ENCODE data around the gene TIMM23.

Gene TIMM23

DNA sequence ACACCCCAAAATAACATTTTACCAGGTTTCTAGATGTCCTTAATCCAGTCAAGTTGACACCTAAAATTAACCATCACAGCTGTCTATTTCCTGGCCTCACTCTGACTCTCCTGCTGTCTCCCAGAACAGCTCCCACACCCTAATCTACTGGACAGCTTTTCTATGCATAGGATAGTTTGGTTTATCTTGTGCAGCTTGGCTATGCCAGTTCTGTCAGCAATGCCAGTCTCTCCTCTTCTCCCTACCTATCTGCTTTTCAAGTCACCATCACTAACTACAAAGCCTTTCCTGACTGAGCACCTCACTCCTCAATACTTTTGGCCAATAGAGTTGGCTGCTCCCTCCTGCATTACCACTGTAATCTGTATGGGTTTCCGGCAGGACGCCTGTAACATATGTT, 53.1 kb downstream of the TIMM23 start:
- Histone ChIP-seq H3K4me1 (ENCODE audit: control insufficient read depth in 1 of 2, insufficient read depth in 1 of 2, low read depth in 1 of 2, low read length in 1 of 2) (peaks cover 85 to 88% of the 10 kb centered on the region in 2 experiments), H3K27me3 (no peaks in the 10 kb centered on the region), H3K9me3 (no peaks in the 10 kb centered on the region), H3K36me3 (peaks cover 13% of the 10 kb centered on the region), H3K27ac (peak overlapping the region; percentile 94), H3K4me3 (ENCODE audit: low read depth in 1 of 2, low read length in 1 of 2) (no peak overlapping the region)
- TF ChIP-seq CTCF (IDR thresholded peaks at IDR 0.05), result no peak

- Histone ChIP-seq H3K36me3 (peaks cover 13% of the 10 kb centered on the region), H3K27me3 (no peaks in the 10 kb centered on the region), H3K4me1 (ENCODE audit: control insufficient read depth in 1 of 2, insufficient read depth in 1 of 2, low read depth in 1 of 2, low read length in 1 of 2) (peaks cover 86 to 87% of the 10 kb centered on the region in 2 experiments), H3K27ac (peak overlapping the region; percentile 94), H3K4me3 (ENCODE audit: low read depth in 1 of 2, low read length in 1 of 2) (no peak overlapping the region), H3K9me3 (no peaks in the 10 kb centered on the region)
- no peak for TF ChIP-seq CTCF (IDR thresholded peaks at IDR 0.05)
Observed at GRCh38 chr10:46026106-46026505, 53.8 kb downstream of the TIMM23 start.

- Histone ChIP-seq H3K9me3 (no peaks in the 10 kb centered on the region), H3K4me3 (ENCODE audit: low read depth in 1 of 2, low read length in 1 of 2) (peak overlapping the region; percentile 92 to 96), H3K36me3 (peaks cover 13% of the 10 kb centered on the region), H3K27me3 (no peaks in the 10 kb centered on the region), H3K27ac (peak overlapping the region; percentile 94), H3K4me1 (ENCODE audit: control insufficient read depth in 1 of 2, insufficient read depth in 1 of 2, low read depth in 1 of 2, low read length in 1 of 2) (peaks cover 67 to 83% of the 10 kb centered on the region in 2 experiments)
- peak; percentile 70 for TF ChIP-seq CTCF (IDR thresholded peaks at IDR 0.05)
Observed at GRCh38 chr10:46028584-46029460, 56.5 kb downstream of the TIMM23 start.

- Histone ChIP-seq H3K36me3 (peaks cover 13% of the 10 kb centered on the region), H3K4me1 (ENCODE audit: control insufficient read depth in 1 of 2, insufficient read depth in 1 of 2, low read depth in 1 of 2, low read length in 1 of 2) (peaks cover 60 to 76% of the 10 kb centered on the region in 2 experiments), H3K27me3 (no peaks in the 10 kb centered on the region), H3K27ac (peak overlapping the region; percentile 94), H3K9me3 (no peaks in the 10 kb centered on the region), H3K4me3 (ENCODE audit: low read depth in 1 of 2, low read length in 1 of 2) (peak overlapping the region; percentile 92 to 96)
- no peak for TF ChIP-seq CTCF (IDR thresholded peaks at IDR 0.05)
Observed at GRCh38 chr10:46029461-46030030, 57.3 kb downstream of the TIMM23 start.

DNA sequence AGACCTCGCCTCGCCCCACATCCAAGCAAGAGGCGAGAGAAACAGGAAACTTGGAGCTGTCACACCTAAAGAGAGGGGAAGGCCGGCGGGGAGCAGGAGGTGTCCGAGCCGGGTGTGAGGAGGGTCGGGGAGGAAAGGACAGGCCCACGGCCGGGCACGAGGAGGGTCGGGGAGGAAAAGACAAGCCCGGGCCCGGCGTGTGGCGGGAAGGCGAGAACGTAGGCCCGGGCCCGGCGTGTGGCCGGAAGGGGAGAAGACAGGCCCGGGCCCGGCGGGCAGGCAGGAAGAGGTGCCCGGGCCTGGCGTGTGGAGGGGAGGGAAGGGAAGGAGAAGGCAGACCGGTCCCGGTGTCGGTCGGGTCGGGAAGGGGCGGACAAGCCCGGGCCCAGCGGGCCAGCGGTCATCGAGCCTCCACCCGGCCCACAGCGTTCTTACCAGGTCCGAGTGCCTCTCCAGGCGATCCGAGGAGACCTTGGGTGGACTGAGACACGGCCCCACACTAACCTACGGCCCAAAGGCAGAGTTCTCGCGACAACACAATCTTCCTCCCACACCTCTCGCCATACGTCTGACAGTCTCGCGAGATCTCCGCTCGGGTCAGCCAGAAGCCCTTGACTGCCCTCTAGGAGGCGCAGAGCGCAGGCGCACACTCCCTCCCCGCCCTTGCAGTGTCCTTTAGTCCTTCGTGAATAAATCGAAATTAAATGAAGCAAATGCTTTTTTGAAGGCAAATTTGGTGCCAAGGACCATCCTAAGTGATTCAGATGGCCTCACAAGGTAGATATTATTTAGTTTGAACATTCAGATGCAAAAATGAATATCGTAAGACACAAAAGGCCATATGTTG, 58.0 kb downstream of the TIMM23 start, which contains the start of gene NCOA4:
Gene NCOA4, minus strand, starts transcription at position 533 of the 847 bp plus-strand sequence. CDS start 13,943 bp downstream, outside the sequence.
- Histone ChIP-seq H3K36me3 (peaks cover 13% of the 10 kb centered on the region), H3K27me3 (no peaks in the 10 kb centered on the region), H3K9me3 (no peaks in the 10 kb centered on the region), H3K27ac (peak within 1 kb of the TSS; percentile 94), H3K4me1 (ENCODE audit: control insufficient read depth in 1 of 2, insufficient read depth in 1 of 2, low read depth in 1 of 2, low read length in 1 of 2) (peaks cover 52 to 68% of the 10 kb centered on the region in 2 experiments), H3K4me3 (ENCODE audit: low read depth in 1 of 2, low read length in 1 of 2) (peak within 1 kb of the TSS; percentile 92 to 96)
- TF ChIP-seq CTCF (IDR thresholded peaks at IDR 0.05), result peak; percentile 98
